Kidney (tissue), 14 donors: ENCODE data around the gene TRIM60. TPM values are rescaled to one million over a fixed set of nuclear protein-coding genes. Genes with fewer than 3 reads are reported as not detected.

Experiments used
- DNase-seq, 5 donors: peaks; one replicate each; pipeline ENCODE4 v3.0.0-alpha.2; 2013 to 2020
- FAIRE-seq: peaks from 2 replicates; lab custom pipeline; 2012; peaks lifted over from hg19 to GRCh38; lab: Jason Lieb, UNC
- H3K27ac ChIP-seq, 2 donors: one replicate each; pipeline ENCODE4 v1.7.0; 2013; ENCODE audit warnings: low read depth in 2 of 2, low read length in 2 of 2, inconsistent platforms in 1 of 2
- H3K27me3 ChIP-seq: one replicate; pipeline ENCODE4 v1.7.1; 2013; ENCODE audit warnings: low read length, inconsistent platforms; ENCODE audit not compliant: control insufficient read depth, insufficient read depth
- H3K36me3 ChIP-seq, 3 donors: one replicate each; pipeline versions ENCODE4 v1.7.0 to v1.7.1; 2013; ENCODE audit warnings: low read length in 3 of 3, control low read depth in 1 of 3, inconsistent platforms in 1 of 3; ENCODE audit not compliant: insufficient read depth in 3 of 3, control insufficient read depth in 2 of 3
- H3K4me1 ChIP-seq, 3 donors: one replicate each; pipeline versions ENCODE4 v1.7.0 to v1.7.1; 2013; ENCODE audit warnings: low read length in 3 of 3, inconsistent platforms in 1 of 3, low read depth in 1 of 3; ENCODE audit not compliant: control insufficient read depth in 2 of 3, insufficient read depth in 2 of 3
- H3K4me3 ChIP-seq, 3 donors: one replicate each; pipeline versions ENCODE4 v1.7.0 to v1.8.1; 2013; ENCODE audit warnings: low read length in 3 of 3, control low read depth in 1 of 3, inconsistent platforms in 1 of 3
- H3K9ac ChIP-seq, 3 donors: one replicate each; pipeline versions ENCODE4 v1.7.0 to v1.7.1; 2013; ENCODE audit warnings: low read length in 3 of 3, control low read depth in 1 of 3, inconsistent platforms in 1 of 3
- H3K9me3 ChIP-seq, 3 donors: one replicate each; pipeline versions ENCODE4 v1.7.0 to v1.7.1; 2013; ENCODE audit warnings: low read length in 3 of 3, control low read depth in 1 of 3, inconsistent platforms in 1 of 3; ENCODE audit not compliant: control insufficient read depth in 2 of 3, insufficient read depth in 1 of 3
- CTCF ChIP-seq: IDR thresholded peaks from 3 replicates; pipeline ENCODE4 v1.5.1; 2012; ENCODE audit warnings: mild to moderate bottlenecking, moderate library complexity, borderline replicate concordance; ENCODE audit not compliant: insufficient read depth; ENCODE audit errors: extremely low read depth
- intact Hi-C: fragments of 100-400 bp; cut with DNase I; formaldehyde crosslinking; loops from one replicate; pipeline ENCODE4 v1.11.1; 2022
- polyA plus RNA-seq: library from polyadenylated mRNA; stranded (reverse); fragments of 350-450 nt; fragmentation: Illumina TruSeq; extraction: RNeasy Lipid Tissue Mini Kit (QIAGEN cat#74804); gene quantifications from one replicate; pipeline ENCODE4 v1.2.3, GENCODE V29; 2014; ENCODE audit warnings: low read depth, low replicate concordance; ENCODE audit not compliant: insufficient read depth
- total RNA-seq: library from RNA; stranded (reverse); fragmentation: NEBNext Ultra II Directional; extraction: Animal tissue kit (Norgen Biotek cat#: 25700); gene quantifications from one replicate; pipeline ENCODE4 v1.2.1, GENCODE V29; 2021
- donor health status: control.
- donor health status: control.
- donor health status: control.
- donor health status: control.
- donor health status: control.
- donor health status: DM: yes; HTN: yes; CAD: no.
- donor health status: Normal renal cell carcinoma (clear cell type).

Gene TRIM60
- total and polyA plus RNA-seq, 2 donors from 2014 or later = not detected

- Histone ChIP-seq H3K27ac (no peak overlapping the region), H3K4me1 (no peaks in the 10 kb centered on the region), H3K9me3 (no peaks in the 10 kb centered on the region), H3K4me3 (no peak overlapping the region), H3K36me3 (no peaks in the 10 kb centered on the region), H3K9ac (no peak overlapping the region), H3K27me3 (no peaks in the 10 kb centered on the region)
- no peak for FAIRE-seq
- intact Hi-C loops = no loop called here
- DNase-seq = no peak
- no peak for TF ChIP-seq CTCF
Measured at GRCh38 chr4:165055601-165056000, 23.8 kb downstream of the TRIM60 start.

GRCh38 chr4:165058666-165059065 lies 26.9 kb downstream of the TRIM60 start:
- Histone ChIP-seq H3K36me3 (no peaks in the 10 kb centered on the region), H3K27ac (no peak overlapping the region), H3K27me3 (no peaks in the 10 kb centered on the region), H3K9ac (no peak overlapping the region), H3K9me3 (no peaks in the 10 kb centered on the region), H3K4me1 (no peaks in the 10 kb centered on the region), H3K4me3 (no peak overlapping the region)
- DNase-seq (no peak), FAIRE-seq (no peak)
- intact Hi-C loops = no loop called here
- no peak for TF ChIP-seq CTCF

- FAIRE-seq = no peak
- H3K9ac ChIP-seq = no peak overlapping the region
- intact Hi-C loops = no loop called here
Measured at GRCh38 chr4:165059386-165059785, 27.6 kb downstream of the TRIM60 start.

More at GRCh38 chr4:165059386-165059785, 27.6 kb downstream of the TRIM60 start:
- no peak overlapping the region for H3K27ac ChIP-seq
- H3K9me3 ChIP-seq = no peaks in the 10 kb centered on the region
- H3K36me3 ChIP-seq = no peaks in the 10 kb centered on the region
- DNase-seq = no peak
- H3K27me3 ChIP-seq = no peaks in the 10 kb centered on the region
- no peaks in the 10 kb centered on the region for H3K4me1 ChIP-seq
- H3K4me3 ChIP-seq = no peak overlapping the region
- no peak for TF ChIP-seq CTCF
